CD4-positive, CD25-positive, alpha-beta regulatory T cell (primary cell): ENCODE results near the gene HS3ST3B1. TPM values are rescaled to one million over a fixed set of nuclear protein-coding genes. Genes with fewer than 3 reads are reported as not detected.

ENCODE experiments used
- ATAC-seq, 2 donors: fragments of 150-1000 bp; cut with Tn5 transposase; one replicate each; pipeline ENCODE4 v1.10.0; 2021; ENCODE audit warnings: low read depth in 2 of 2, moderate number of reproducible peaks in 2 of 2, moderate library complexity in 1 of 2
- DNase-seq, 3 donors: peaks; one replicate each; pipeline versions ENCODE4 v3.0.0 to v3.0.0-alpha.2; 2012 to 2022; ENCODE audit warnings: mixed read lengths in 1 of 3
- H3K27ac ChIP-seq: one replicate; pipeline ENCODE4 v1.7.0; 2013; ENCODE audit warnings: mild to moderate bottlenecking, low read length; ENCODE audit not compliant: insufficient read depth, poor library complexity, severe bottlenecking
- H3K27me3 ChIP-seq: one replicate; pipeline ENCODE4 v1.7.0; 2013; ENCODE audit warnings: low read length; ENCODE audit not compliant: control insufficient read depth, insufficient read depth
- H3K36me3 ChIP-seq: one replicate; pipeline ENCODE4 v1.7.0; 2013; ENCODE audit warnings: mild to moderate bottlenecking, low read length, moderate library complexity; ENCODE audit not compliant: control insufficient read depth, insufficient read depth
- H3K4me1 ChIP-seq: 2 replicates; pipeline ENCODE4 v1.7.0; 2013; ENCODE audit warnings: mild to moderate bottlenecking, low read length; ENCODE audit not compliant: insufficient read depth, control insufficient read depth, poor library complexity, severe bottlenecking
- H3K4me3 ChIP-seq: one replicate; pipeline ENCODE4 v1.7.0; 2013; ENCODE audit warnings: low read depth, mild to moderate bottlenecking, low read length, moderate library complexity
- H3K9me3 ChIP-seq, 2 experiments: 1 replicate in 1 of 2; 2 replicates in 1 of 2; pipeline ENCODE4 v1.7.0; 2013; ENCODE audit warnings: low read length in 2 of 2, mild to moderate bottlenecking in 1 of 2, moderate library complexity in 1 of 2; ENCODE audit not compliant: control insufficient read depth in 2 of 2
- H3K27ac Mint-ChIP-seq, 3 donors: one replicate each; pipeline ENCODE4 v1.8.0; 2020 to 2022; ENCODE audit warnings: mild to moderate bottlenecking in 3 of 3, mixed read lengths in 3 of 3, moderate library complexity in 2 of 3
- H3K27me3 Mint-ChIP-seq: one replicate; pipeline ENCODE4 v1.8.0; 2022; ENCODE audit warnings: mild to moderate bottlenecking, mixed read lengths
- H3K36me3 Mint-ChIP-seq: one replicate; pipeline ENCODE4 v1.8.0; 2020; ENCODE audit warnings: mixed read lengths
- H3K4me1 Mint-ChIP-seq, 4 donors: one replicate each; pipeline ENCODE4 v1.8.0; 2020 to 2022; ENCODE audit warnings: mixed read lengths in 4 of 4, mild to moderate bottlenecking in 1 of 4
- H3K4me3 Mint-ChIP-seq, 4 donors: one replicate each; pipeline ENCODE4 v1.8.0; 2020 to 2022; ENCODE audit warnings: mild to moderate bottlenecking in 4 of 4, mixed read lengths in 4 of 4, moderate library complexity in 3 of 4
- H3K9me3 Mint-ChIP-seq, 7 donors: one replicate each; pipeline ENCODE4 v1.8.0; 2020 to 2022; ENCODE audit warnings: mixed read lengths in 7 of 7, mild to moderate bottlenecking in 3 of 7, moderate library complexity in 2 of 7
- polyA plus RNA-seq, 4 donors: library from polyadenylated mRNA; unstranded; fragments of 300-500 nt; fragmentation: Illumina TruSeq; gene quantifications; one replicate each; pipeline ENCODE4 v1.2.3, GENCODE V29; 2021
- total RNA-seq: library from RNA; stranded (reverse); gene quantifications from one replicate; pipeline ENCODE4 v1.2.3, GENCODE V29; 2022

Gene HS3ST3B1
- total and polyA plus RNA-seq, 5 donors from 2014 or later: 22.7 to 47.8 (median 26.2) TPM

- peaks cover 9% of the 10 kb centered on the region for H3K27me3 Mint-ChIP-seq
- no peak overlapping the region for H3K27ac Mint-ChIP-seq
- no peak overlapping the region for H3K4me3 Mint-ChIP-seq
- peaks cover 5% of the 10 kb centered on the region for H3K27me3 ChIP-seq
- no peak overlapping the region for H3K27ac ChIP-seq
- H3K4me1 Mint-ChIP-seq: peaks cover 0 to 4% (median 0%) of the 10 kb centered on the region in 4 donors
- peaks cover 0 to 1% (median 0%) of the 10 kb centered on the region in 7 donors for H3K9me3 Mint-ChIP-seq
- ATAC-seq: no peak
- DNase-seq: no peak
- H3K4me3 ChIP-seq: no peak overlapping the region
- H3K9me3 ChIP-seq: no peaks in the 10 kb centered on the region
- no peaks in the 10 kb centered on the region for H3K4me1 ChIP-seq
- H3K36me3 Mint-ChIP-seq: peaks cover 3% of the 10 kb centered on the region
- H3K36me3 ChIP-seq: no peaks in the 10 kb centered on the region
These were observed 18.2 kb upstream of the HS3ST3B1 start for GRCh38 chr17:14282726-14283125.

- no peak for ATAC-seq
These were observed 11.7 kb upstream of the HS3ST3B1 start for GRCh38 chr17:14289162-14289561.

GRCh38 chr17:14294876-14295275 lies 6.0 kb upstream of the HS3ST3B1 start:
- no peaks in the 10 kb centered on the region for H3K9me3 ChIP-seq
- ATAC-seq: no peak
- H3K4me1 ChIP-seq: peaks cover 38% of the 10 kb centered on the region
- Mint-ChIP-seq H3K4me1 (peaks cover 11 to 40% (median 33%) of the 10 kb centered on the region in 4 donors), H3K4me3 (peak overlapping the region in 2 of 4 donors; percentile 61 to 76), H3K27me3 (peaks cover 68% of the 10 kb centered on the region), H3K9me3 (peaks cover 0 to 8% (median 0%) of the 10 kb centered on the region in 7 donors), H3K36me3 (no peaks in the 10 kb centered on the region), H3K27ac (peak overlapping the region in 1 of 3 donors; percentile 82)
- no peak overlapping the region for H3K27ac ChIP-seq
- no peaks in the 10 kb centered on the region for H3K36me3 ChIP-seq
- H3K4me3 ChIP-seq: no peak overlapping the region
- peaks cover 32% of the 10 kb centered on the region for H3K27me3 ChIP-seq
- DNase-seq: no peak

More at GRCh38 chr17:14289162-14289561, 11.7 kb upstream of the HS3ST3B1 start:
- Mint-ChIP-seq H3K4me3 (no peak overlapping the region), H3K4me1 (no peaks in the 10 kb centered on the region), H3K27ac (no peak overlapping the region), H3K36me3 (peaks cover 6% of the 10 kb centered on the region), H3K27me3 (peaks cover 43% of the 10 kb centered on the region), H3K9me3 (peaks cover 0 to 9% (median 0%) of the 10 kb centered on the region in 7 donors)
- peaks cover 15% of the 10 kb centered on the region for H3K27me3 ChIP-seq
- H3K4me3 ChIP-seq: no peak overlapping the region
- no peaks in the 10 kb centered on the region for H3K4me1 ChIP-seq
- no peaks in the 10 kb centered on the region for H3K36me3 ChIP-seq
- no peak for DNase-seq
- no peak overlapping the region for H3K27ac ChIP-seq
- H3K9me3 ChIP-seq: no peaks in the 10 kb centered on the region

- peaks cover 70% of the 10 kb centered on the region for H3K27me3 Mint-ChIP-seq
- Histone ChIP-seq H3K4me1 (peaks cover 46% of the 10 kb centered on the region), H3K27me3 (peaks cover 29% of the 10 kb centered on the region), H3K9me3 (no peaks in the 10 kb centered on the region), H3K4me3 (no peak overlapping the region), H3K27ac (no peak overlapping the region), H3K36me3 (no peaks in the 10 kb centered on the region)
- peaks cover 11 to 48% (median 35%) of the 10 kb centered on the region in 4 donors for H3K4me1 Mint-ChIP-seq
- no peak overlapping the region for H3K27ac Mint-ChIP-seq
- DNase-seq (no peak), ATAC-seq (no peak)
- H3K4me3 Mint-ChIP-seq: peak overlapping the region in 2 of 4 donors; percentile 61 to 76
- H3K36me3 Mint-ChIP-seq: no peaks in the 10 kb centered on the region
- peaks cover 0 to 5% (median 0%) of the 10 kb centered on the region in 7 donors for H3K9me3 Mint-ChIP-seq
These were observed 5.2 kb upstream of the HS3ST3B1 start for GRCh38 chr17:14295676-14296075.

- Mint-ChIP-seq H3K36me3 (no peaks in the 10 kb centered on the region), H3K27ac (peak overlapping the region in 1 of 3 donors; percentile 25), H3K4me1 (peaks cover 11 to 49% (median 35%) of the 10 kb centered on the region in 4 donors), H3K4me3 (peak overlapping the region; percentile 13 to 76 (median 41)), H3K27me3 (peaks cover 65% of the 10 kb centered on the region), H3K9me3 (peaks cover 0 to 3% (median 0%) of the 10 kb centered on the region in 7 donors)
- H3K36me3 ChIP-seq: no peaks in the 10 kb centered on the region
- no peak overlapping the region for H3K4me3 ChIP-seq
- peaks cover 27% of the 10 kb centered on the region for H3K27me3 ChIP-seq
- no peak for ATAC-seq
- H3K4me1 ChIP-seq: peaks cover 46% of the 10 kb centered on the region
- no peak for DNase-seq
- H3K27ac ChIP-seq: no peak overlapping the region
- no peaks in the 10 kb centered on the region for H3K9me3 ChIP-seq
These were observed 4.5 kb upstream of the HS3ST3B1 start for GRCh38 chr17:14296166-14296910.

GRCh38 chr17:14297161-14297851 lies 3.6 kb upstream of the HS3ST3B1 start:
- Histone ChIP-seq H3K36me3 (no peaks in the 10 kb centered on the region), H3K4me3 (no peak overlapping the region), H3K4me1 (peaks cover 46% of the 10 kb centered on the region), H3K9me3 (no peaks in the 10 kb centered on the region), H3K27me3 (peaks cover 27% of the 10 kb centered on the region), H3K27ac (no peak overlapping the region)
- Mint-ChIP-seq H3K36me3 (no peaks in the 10 kb centered on the region), H3K27me3 (peaks cover 64% of the 10 kb centered on the region), H3K4me1 (peaks cover 11 to 49% (median 35%) of the 10 kb centered on the region in 4 donors), H3K4me3 (peak overlapping the region; percentile 74 to 98 (median 93)), H3K27ac (peak overlapping the region in 1 of 3 donors; percentile 28), H3K9me3 (peaks cover 0 to 3% (median 0%) of the 10 kb centered on the region in 7 donors)
- DNase-seq (peak; percentile 29 to 54 (median 32)), ATAC-seq (no peak)

- Mint-ChIP-seq H3K36me3 (peaks cover 1% of the 10 kb centered on the region), H3K9me3 (peaks cover 0 to 3% (median 0%) of the 10 kb centered on the region in 7 donors), H3K4me3 (peak overlapping the region; percentile 92 to 98 (median 93)), H3K27ac (peak overlapping the region in 2 of 3 donors; percentile 16 to 77), H3K27me3 (peaks cover 63% of the 10 kb centered on the region), H3K4me1 (peaks cover 11 to 52% (median 35%) of the 10 kb centered on the region in 4 donors)
- ATAC-seq (no peak), DNase-seq (no peak)
- no peak overlapping the region for H3K27ac ChIP-seq
- H3K4me3 ChIP-seq: peak overlapping the region; percentile 94
- peaks cover 23% of the 10 kb centered on the region for H3K27me3 ChIP-seq
- no peaks in the 10 kb centered on the region for H3K9me3 ChIP-seq
- no peaks in the 10 kb centered on the region for H3K36me3 ChIP-seq
- peaks cover 52% of the 10 kb centered on the region for H3K4me1 ChIP-seq
These were observed 2.5 kb upstream of the HS3ST3B1 start for GRCh38 chr17:14298221-14298946.
